ENCODE measurements around the gene PUM2.

PUM2 gene

DNA sequence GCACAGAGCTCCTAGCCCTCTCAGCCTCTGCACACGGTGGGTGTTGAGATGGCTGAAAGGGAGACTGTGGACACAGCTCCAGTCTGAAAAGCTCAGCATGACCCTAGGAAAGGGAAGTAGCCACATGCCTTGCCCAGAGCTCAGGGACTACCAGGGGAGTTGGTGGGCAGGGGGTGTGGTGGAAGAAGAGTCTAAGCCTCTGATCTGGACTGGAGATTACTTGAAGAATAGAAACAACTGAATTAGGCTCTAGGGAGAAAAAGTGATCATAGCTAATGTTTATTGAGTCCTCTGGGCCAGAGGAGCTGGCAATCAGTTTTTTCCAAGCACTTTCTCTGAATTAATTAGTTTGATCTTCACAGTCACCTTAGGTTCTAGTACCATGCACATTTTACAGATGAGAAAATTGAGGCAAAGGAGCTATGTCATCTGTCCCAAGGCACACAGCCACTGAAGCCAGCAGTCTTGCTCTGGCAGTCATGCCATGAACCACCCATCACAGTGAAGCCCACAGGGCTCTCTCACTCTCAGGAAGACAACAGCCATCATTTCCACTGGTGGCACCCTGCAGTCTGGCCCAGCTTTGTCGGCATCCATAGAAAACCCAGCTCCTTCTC is 136.0 kb downstream of the PUM2 start:
- DNase-seq: no peak

DNA sequence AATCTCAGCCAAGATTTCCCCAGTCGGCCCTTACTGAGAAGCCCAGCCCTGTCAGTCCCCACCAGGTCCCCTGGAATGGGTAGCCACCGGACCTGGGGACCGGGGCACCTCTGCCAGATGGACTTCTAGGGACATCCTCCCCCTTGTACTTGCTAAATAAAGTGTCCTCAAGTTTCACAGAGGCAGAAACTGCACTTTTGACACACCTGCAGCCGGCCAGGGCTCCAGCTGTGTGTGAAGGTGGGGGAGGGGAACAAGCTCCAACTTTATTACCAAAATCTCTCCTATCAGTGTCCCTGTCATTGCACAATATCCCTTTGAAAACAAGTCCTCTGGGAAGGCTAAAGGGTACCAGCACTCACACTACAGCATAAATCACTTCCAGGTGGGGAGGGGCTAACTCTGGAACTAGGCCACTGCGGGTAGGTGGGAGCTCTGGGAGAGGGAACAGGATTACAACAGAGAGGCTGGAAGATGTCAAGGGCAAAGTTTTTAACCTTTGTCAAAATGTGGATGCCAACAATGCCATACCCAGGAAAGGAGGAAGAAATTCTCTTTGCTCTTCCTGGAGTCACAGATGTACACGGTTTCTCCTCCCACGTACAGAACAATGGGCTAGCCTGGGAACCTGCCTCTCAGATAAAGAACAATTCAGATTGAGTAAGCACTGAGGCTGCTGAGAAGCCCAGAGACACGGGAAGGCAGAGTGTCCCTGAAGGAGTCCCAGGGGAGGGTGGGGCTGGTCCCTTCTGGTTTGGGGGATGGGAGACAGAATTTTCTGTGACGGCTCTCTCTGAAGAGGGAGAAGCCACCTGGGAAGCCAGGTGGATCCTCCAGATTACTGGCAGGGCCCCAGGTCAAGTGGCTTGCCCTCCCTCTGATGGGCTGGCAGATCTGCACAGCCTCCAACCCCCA is 136.7 kb downstream of the PUM2 start:
- no peak for DNase-seq

DNA sequence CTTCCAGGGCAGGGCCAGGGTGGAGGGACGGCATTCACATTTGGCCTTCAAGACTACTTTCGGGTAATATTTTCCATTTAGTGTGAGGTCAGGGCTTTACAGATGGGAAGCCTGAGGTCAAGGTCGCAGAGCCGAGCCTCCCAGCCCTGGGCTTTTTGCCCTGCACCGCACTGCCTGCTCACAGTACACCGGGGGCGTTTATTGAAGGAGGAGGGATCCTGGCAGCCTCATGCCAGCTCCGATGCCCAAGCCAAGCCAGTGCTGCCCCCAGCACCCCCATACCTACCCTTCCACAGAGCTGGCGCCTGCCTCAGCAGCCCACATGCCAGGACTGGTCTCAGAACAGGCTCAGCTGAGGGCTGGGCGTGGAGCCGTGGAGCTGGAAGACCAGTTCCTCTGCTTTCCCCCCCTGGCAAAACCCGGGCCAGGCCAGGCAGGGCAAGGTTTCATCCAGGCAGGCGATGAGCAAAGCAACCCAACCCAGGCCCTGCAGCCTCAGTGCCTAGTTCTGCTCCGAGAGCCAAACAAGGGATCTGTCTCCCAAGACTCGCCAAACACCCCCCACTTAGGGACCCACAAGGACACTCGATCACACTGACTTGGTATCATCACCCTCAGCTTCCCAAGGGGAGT is 137.7 kb downstream of the PUM2 start:
- DNase-seq: no peak

DNA sequence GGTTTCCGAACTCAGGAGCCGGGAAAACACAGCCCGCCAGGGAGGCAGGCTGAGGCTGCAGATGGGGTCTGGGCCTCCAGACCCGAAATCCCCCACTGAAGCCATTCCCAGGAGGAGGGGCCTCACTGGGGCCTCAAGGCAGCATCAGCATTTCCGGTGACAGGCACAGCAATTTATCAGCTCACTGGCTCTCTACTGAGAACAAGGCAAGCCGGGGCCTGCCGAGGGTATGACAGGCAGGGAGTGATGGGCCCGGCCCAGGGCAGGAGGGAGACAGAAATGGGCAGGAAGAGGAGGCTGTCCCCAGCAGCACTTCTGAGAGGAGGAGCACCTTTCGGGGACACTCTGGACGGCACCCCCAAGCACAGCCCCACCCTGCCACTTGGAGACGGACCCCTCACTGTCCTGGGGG is 138.2 kb downstream of the PUM2 start:
- DNase-seq: no peak

DNA sequence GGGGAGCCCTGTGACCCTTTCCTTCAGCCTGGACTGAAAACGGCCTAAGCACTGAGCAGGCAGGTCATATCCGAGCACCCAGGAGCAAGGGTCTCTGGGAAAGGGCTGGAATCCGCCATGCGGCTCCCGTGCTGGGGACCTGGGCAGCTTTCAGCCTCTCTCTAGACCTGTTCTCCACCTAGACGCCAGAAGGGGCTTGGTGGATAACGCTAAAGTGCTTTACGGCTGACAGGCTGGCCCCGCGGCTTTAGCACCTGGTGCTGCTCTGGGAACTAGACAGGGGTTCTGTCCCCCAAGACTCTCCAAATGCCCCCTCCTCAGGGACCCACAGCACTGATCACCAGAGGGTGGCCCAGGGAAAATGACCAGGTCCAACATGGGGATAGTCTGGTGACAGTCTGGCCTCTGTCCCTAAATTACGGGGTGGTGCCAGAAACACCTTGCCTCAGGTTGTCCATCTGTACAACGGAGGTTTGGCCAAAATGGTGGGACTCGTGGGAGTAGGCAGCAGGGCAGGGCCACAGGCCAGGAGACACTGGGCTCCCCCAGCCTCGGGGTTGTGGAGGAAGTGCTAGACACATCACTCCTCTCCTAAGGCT is 138.7 kb downstream of the PUM2 start:
- no peak for DNase-seq

DNA sequence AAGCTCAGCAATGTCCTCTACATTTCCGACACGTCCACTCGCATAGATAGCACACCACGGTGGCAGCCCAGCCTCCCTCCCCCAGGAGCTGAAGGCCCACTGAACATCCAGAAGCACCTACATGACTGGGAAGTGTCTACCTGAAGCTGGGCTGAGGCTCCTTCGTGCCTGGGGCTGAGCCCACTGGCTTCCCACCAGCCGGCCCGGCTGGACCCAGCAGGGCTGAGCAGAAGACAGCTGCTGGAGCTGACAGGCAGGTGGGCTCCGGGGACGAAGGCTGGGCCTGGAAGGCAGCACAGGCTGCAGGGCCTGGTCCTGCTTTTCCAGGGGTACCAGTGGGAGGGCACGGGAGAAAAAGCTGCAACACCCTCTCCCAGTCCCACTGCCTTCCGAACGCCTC is 139.2 kb downstream of the PUM2 start:
- no peak for DNase-seq

DNA sequence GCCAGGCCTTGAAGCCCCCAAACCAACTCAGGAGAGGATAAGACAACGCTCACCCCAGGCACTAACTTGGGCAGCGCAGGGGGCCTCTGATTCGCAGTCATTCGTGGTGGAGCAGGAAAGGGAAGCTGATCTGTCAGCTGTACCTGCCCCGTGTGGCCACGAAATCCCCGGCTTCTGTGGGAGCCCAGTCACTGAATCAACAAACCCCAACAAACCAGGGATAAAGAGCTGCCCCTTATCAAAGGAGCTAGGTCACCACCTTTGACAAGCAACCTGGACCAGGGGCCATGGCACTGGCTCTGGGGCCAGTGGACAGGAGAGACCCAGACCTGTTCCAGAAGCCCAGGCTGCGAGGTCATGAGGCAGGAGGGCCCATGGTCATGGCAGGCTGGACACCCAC is 140.2 kb downstream of the PUM2 start:
- no peak for DNase-seq

DNA sequence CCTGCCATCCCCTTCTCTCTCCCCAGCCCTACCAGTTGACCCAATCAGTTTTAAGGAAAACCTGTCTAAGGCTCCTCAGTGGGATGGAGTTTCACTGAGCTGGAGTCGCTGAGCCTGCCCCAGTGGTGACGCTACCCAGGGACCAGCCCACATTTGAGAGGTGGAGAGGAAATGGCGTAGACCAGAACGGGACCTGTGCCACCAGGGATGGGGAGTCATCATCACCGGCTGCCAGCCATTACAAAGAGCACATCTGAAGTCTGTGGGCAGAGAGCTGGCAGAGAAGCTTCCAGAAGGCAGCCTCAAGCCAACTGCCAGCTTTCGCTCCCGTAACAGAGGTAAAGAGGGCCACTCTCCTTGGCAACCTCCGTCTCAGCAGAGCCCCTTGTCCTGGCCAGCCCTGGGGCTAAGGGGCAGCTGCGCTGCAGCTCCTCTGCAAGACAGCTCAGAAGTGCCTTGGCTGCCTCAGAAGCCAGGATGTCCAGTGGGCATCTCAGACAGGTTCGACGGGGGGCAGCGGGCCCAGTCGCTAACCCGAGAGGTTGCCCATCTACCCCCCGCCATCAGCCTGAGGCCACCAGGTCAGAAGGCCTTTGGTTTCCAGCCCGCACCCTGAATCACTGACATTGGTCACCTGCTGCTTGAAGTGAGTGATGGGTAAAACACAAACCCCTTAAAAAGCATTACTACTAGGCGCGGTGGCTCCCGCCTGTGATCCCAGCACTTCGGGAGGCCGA is 141.1 kb downstream of the PUM2 start:
- no peak for DNase-seq

DNA sequence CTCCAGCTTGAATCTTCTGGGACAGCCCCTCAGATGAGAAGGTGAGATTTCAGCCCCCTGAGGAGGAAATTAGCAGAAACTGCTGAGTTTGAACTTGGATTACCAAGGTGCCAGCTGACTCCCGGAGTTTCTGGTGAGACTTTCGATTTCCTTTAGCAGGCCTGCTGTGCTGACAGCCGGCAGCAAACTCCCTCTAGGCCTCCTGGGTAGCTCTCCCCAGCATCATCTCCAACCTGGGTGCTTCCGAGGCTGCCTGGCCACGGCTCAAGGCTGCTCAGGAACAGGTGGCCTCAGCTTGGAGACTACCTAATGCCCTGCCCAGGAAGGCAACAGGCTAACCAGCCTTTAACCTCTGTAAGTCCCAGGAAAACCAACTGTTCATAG is 142.2 kb downstream of the PUM2 start:
- no peak for DNase-seq

DNA sequence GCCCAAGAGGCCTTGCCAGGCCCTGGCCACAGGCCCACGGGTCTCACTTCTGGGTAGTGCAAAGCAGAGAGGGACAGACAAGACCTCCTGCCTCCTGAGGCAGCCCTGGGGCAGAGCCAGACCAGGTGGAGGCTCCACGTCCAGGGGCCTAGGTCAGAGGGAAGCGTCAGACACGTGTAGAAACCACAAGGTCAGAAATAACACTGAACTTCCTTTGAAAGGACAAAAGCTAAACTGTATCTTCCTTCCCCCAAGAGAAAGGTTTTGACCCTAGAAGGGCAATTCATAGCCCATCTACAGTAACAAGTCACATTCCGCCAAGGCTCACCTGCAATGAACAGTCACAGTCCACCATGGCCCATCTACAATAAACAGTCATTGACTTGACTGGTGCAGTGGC is 143.6 kb downstream of the PUM2 start:
- DNase-seq: no peak

DNA sequence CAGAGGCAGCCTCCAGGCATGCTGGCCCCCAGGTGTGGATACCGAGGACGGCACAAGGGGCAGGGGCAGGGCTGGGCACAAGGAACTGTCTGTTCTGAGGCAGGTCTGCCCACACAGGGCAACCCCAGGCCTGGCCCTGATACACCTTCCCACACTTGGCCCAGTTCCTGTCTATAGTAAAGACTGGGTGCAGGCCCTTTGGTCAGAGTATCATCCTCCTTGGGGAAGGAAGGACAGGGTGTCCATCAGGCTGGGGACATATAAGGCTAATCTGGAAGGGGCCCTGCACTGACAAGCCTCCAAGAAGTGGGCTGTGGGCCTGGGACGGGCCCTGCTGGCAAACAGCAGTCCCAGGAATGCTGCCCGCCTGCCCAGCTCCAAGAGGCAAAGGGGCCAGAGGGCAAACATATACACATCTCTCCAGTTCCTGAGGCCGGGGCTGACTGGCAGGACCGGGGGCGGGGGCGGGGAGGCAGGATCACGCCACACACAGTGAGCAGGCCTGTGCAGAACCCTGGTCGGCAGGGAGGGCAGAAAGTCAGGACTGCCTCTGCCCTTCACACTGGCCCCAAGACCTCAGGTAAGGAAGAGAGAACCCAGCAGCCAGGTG is 144.6 kb downstream of the PUM2 start:
- no peak for DNase-seq

DNA sequence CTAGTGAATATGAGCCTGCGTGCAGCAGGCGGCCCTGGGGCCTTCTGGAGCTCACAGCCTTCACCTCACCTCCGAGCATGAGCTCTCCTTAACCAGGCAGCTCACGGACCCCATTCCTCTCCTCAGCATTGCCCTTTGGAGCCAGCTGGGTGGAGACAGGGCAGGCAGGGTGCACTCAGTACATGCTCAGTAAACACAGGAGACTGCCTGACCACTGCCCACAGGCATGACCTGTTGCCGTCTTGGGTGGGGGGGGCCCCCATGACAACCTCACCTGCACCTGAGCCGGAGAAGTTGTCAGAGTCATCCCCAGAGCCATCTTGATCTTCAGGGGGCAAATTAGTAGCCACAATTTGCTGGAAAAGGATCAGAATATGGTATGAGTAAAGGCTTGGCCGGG is 145.6 kb downstream of the PUM2 start:
- DNase-seq: no peak

DNA sequence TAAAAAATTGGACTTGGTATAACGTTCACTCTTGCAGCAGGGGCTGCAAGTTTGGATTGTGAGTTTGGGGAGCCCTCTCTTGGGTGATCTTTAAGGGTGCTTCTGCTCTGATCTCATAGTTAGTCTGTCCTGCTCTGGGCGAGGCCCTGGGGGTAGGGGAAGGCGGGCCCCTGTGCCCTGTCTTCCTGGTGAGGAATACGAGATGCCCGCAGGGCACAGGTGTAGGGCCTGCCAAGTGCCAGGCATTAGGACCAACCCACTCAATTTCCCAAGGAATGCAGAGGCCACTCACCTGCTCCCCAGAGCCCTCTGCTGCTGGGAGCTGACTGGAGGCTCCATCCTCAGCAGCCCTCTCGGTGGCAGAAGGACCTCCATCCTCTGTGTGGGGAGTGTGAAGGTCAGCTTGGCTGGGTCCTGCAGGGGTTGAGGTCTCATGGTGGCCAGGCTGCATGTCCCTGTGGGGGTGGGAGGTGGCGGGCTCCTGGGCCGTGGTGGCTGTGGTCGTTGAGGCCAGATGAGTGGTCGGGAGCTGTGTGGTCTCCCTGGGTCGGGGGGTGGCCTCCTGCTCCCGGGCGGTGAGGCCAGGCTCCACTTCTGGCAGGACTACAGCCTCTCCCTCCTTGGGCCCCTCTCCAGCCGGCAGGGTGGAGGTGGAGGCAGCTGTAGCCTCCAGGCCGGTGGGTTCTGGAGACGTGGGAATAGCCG is 147.0 kb downstream of the PUM2 start:
- no peak for DNase-seq

DNA sequence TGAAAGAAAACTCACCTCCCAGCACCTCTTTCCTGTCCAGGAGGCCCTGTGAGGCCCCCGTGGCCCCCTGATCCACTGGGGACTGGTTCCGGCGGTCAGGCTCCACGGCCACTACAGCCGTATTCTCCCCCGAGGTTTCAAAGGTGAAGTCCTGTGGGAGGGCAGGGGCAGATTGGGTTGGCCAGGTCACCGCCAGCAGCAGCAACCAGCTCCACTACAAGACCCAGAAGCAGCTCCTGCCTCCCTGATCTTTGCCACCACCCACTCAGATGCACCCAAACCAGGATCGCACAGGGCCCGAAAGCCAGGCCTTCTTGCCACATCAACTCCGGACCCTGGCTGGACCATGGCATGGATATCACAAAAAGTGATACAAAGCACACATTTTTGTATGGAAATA is 147.6 kb downstream of the PUM2 start:
- DNase-seq: no peak

DNA sequence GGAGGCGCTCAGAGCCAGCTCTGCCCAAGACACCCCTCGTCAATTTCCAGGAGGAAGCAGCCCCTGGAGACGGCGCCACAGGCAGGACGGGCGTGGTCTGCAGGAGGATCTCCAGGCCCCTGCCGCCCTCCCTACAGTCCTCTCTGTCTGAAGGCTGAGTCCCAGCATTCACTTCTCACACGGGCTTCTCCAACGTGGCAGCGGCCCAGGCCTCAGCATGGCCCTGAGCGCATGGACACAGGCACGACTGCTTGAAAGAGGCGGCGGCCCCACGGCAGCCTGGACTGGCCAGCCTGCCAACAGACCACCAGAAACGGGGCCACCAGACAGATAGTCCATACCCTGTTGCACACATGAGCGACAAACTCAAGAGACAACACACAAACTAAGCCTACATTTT is 149.0 kb downstream of the PUM2 start:
- no peak for DNase-seq

DNA sequence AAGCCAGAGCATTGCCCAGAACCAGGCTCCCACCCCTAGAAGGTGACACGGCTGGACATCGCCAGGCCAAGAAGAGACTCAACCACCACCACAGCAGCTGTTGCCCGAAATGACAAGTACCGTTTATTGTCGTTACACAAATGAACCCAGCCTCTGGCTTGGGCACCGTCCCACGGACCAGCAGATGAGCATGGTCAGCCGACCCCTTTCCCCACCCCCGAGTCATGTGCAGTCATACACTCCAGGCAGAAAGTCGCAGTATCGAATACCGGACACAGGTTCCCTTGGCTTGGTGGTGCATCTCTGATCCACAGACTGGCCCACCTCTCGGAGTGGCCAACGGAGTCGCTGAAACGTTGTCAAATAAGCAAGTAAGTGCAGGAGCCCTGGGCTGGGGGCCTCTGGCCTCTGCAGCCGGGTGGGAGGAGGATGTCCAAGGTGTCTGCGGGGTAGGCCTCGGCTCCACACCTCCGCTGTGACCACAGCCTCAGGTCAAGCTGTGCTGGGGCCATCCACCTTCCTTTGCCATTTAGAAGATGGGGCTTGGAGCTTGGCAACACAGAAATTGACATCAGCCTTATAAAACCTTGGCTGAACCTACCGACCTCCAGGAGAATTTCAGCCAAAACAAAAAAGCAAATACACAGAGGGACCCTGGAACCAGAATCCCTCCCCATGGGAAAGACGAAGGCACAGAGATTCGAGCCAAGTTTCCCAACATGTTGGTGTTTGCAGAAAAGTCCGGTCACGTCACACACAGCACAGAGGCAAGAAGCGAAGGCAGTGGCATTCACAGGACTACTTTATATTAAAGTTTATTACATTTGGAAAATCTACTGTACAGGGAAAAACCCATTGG is 149.7 kb downstream of the PUM2 start:
- DNase-seq: no peak

DNA sequence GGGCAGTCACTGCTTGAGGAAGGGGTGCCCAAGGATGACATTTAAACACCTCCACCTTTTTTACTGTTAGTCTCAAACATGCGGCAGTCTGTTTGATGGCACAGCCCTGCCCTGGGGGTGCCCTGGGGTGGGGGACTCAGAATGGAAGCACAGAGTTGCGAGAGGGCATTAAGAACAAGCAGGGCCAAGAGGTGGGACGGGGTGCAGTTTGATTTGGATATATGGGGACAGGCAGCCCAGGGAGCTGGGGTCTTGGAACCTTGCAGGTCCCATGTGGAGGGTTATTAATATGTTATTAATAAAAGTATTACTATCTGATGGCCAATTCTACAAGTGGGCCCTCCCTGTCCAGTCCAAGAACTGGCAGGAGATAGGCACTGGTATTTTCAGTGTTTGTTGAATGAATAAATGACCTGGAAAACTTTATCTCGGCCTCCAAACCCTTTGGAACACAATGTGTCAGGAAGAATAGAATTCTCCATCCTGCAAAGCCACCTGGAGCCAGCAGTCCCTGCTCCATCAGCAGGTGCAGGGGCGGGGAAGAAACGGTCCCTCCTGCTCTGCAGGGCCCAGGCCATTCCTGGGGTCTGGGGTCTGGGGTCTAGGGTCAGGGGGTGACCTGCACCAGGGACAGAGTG is 150.9 kb downstream of the PUM2 start:
- DNase-seq: no peak

DNA sequence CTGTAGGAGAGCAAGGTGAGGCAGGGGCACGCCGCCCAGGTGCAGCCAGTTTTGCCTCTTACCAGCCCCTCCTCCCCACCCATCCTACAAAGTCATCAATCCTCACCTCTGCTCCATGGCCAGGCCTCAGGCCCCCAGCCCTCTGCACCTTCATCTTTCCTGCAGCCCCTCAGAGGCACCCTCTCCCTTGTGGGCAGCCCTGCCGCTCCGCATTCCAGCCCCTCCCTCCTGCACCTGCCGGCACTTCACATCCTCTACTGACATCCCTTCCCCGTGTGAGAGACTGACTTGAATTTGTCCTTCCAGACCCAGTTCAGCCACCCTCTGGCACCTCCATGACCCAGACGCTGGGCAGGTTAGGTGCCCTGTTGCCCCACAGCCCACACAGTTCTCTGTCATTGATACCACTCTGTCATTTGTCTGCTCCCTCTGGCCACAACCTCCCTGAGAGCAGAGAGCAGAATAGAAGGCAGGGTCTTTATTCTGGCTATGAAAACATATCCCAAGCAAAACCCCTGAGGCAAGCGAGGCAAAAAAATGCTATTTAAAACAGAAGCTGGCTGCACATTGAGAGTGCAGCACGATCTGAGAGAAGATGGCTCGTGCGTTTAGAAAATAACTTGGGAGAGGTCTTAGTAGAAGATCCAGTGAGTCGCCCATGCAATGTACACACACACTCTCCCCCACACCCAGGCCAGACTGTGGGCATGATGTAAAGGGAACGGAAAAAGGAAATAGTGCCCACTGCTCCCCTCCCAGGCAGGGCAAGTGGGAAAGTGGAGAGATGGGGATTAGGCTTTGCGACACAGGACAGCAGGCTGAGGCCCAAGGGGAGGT is 151.6 kb downstream of the PUM2 start:
- DNase-seq: no peak
